ENCODE data around the gene SNRNP40. TPM values are rescaled to one million over a fixed set of nuclear protein-coding genes. Genes with fewer than 3 reads are reported as not detected.
"Not testable (repeated sequence)": the region's sequence is repeated elsewhere in the genome, so short reads cannot be mapped to it uniquely, and the experiment has no call there.

SNRNP40 gene
- polyA plus RNA-seq, 1 of the 3 experiments (the other 2 are of a cell fraction), result 46.7 TPM

GRCh38 chr1:31263408-31263807 is 33.2 kb downstream of the SNRNP40 start:
- TF ChIP-seq NRF1 (IDR thresholded peaks at IDR 0.05; ENCODE audit: low read depth, low read length) (no peak), ZBTB33 (IDR thresholded peaks at IDR 0.05; ENCODE audit: borderline replicate concordance, low read depth) (no peak), FOXJ3 (CRISPR knock-in tag; IDR thresholded peaks at IDR 0.05) (no peak), RFX5 (IDR thresholded peaks at IDR 0.05; ENCODE audit: low read length) (no peak), TEAD4 (IDR thresholded peaks at IDR 0.05; ENCODE audit: borderline replicate concordance, insufficient read depth) (no peak), EP300 (IDR thresholded peaks at IDR 0.05; ENCODE audit: borderline replicate concordance in 1 of 2, low read depth in 1 of 2, low read length in 1 of 2) (no peak), TAF1 (IDR thresholded peaks at IDR 0.05; ENCODE audit: borderline replicate concordance, low read depth, low read length) (no peak), RXRA (IDR thresholded peaks at IDR 0.05; ENCODE audit: borderline replicate concordance, low read depth) (no peak), MAX (IDR thresholded peaks at IDR 0.05; ENCODE audit: low read depth) (no peak), POLR2AphosphoS5 (IDR thresholded peaks at IDR 0.05; ENCODE audit: low read depth, low read length) (no peak), IRF3 (IDR thresholded peaks at IDR 0.05; ENCODE audit: low read depth, low read length) (no peak), ELF1 (IDR thresholded peaks at IDR 0.05) (no peak), RAD21 (IDR thresholded peaks at IDR 0.05; ENCODE audit: low read length) (no peak)
- ChIA-PET CTCF (interaction anchor here (1.1 to 3.9 kb wide), 4 partner anchors 10 to 158 kb away, joined by 3 to 27 read pairs (median 6); no protein-coding TSS in a partner anchor), POLR2A (no interaction called here)
- WGBS (ENCODE audit: low lambda C conversion rate), result 97% methylated on average over 3 of the region's 3 CpGs
- H4K20me1 ChIP-seq (ENCODE audit: insufficient read depth), result no peaks in the 10 kb centered on the region
- no peak for DNase-seq
- H3K4me2 ChIP-seq, result no peak overlapping the region
- no peaks in the 10 kb centered on the region for H3K27me3 ChIP-seq (ENCODE audit: insufficient read depth)
- H3K4me1 ChIP-seq (ENCODE audit: control insufficient read depth in 1 of 2, insufficient read depth in 2 of 2, low read depth in 1 of 2, low read length in 1 of 2), result no peaks in the 10 kb centered on the region
- no peaks in the 10 kb centered on the region for H3K79me2 ChIP-seq (ENCODE audit: insufficient read depth)
- H3F3A ChIP-seq (replicated peaks; ENCODE audit: insufficient read depth), result no peaks in the 10 kb centered on the region
- no peak overlapping the region for H3K4me3 ChIP-seq (ENCODE audit: low read depth in 2 of 2, low read length in 1 of 2)
- no peaks in the 10 kb centered on the region for H3K9me3 ChIP-seq
- H2AFZ ChIP-seq (ENCODE audit: low read depth), result no peak overlapping the region
- no peaks in the 10 kb centered on the region for H3K9me2 ChIP-seq
- H3K27ac ChIP-seq (ENCODE audit: low read depth in 2 of 2, low read length in 1 of 2), result no peak overlapping the region
- no peak overlapping the region for H3K9ac ChIP-seq
- peaks cover 60 to 86% of the 10 kb centered on the region in 2 experiments for H3K36me3 ChIP-seq (replicated peaks in 1 of 2; ENCODE audit: control insufficient read depth in 1 of 2, insufficient read depth in 2 of 2, low read length in 1 of 2)

GRCh38 chr1:31262393-31262792 is 34.2 kb downstream of the SNRNP40 start:
- H3K4me1 ChIP-seq (ENCODE audit: control insufficient read depth in 1 of 2, insufficient read depth in 2 of 2, low read depth in 1 of 2, low read length in 1 of 2); H3K79me2 ChIP-seq (ENCODE audit: insufficient read depth); H2AFZ ChIP-seq (ENCODE audit: low read depth); H3K27me3 ChIP-seq (ENCODE audit: insufficient read depth); H3K27ac ChIP-seq (ENCODE audit: low read depth in 2 of 2, low read length in 1 of 2); H3F3A ChIP-seq (replicated peaks; ENCODE audit: insufficient read depth); POLR2A ChIA-PET; H3K4me3 ChIP-seq (ENCODE audit: low read depth in 2 of 2, low read length in 1 of 2); DNase-seq; H3K9me2 ChIP-seq; H3K9me3 ChIP-seq; H3K4me2 ChIP-seq; H4K20me1 ChIP-seq (ENCODE audit: insufficient read depth); H3K9ac ChIP-seq: not testable (repeated sequence)
- WGBS (ENCODE audit: low lambda C conversion rate), result 94% methylated on average over 5 of the region's 5 CpGs
- H3K36me3 ChIP-seq (replicated peaks in 1 of 2; ENCODE audit: control insufficient read depth in 1 of 2, insufficient read depth in 2 of 2, low read length in 1 of 2), result peaks cover 63 to 85% of the 10 kb centered on the region in 2 experiments
- CTCF ChIA-PET, result interaction anchor here (3.9 kb wide), 1 partner anchor 78 kb away, joined by 27 read pairs; no protein-coding TSS in a partner anchor
